DMS53 treated with DMSO at 0.1 percent for 48 hours (cell line): Measurements from ENCODE around the gene THSD4.
"Not testable (repeated sequence)": the region's sequence is repeated elsewhere in the genome, so short reads cannot be mapped to it uniquely, and the experiment has no call there.

ENCODE experiments used
- DNase-seq: peaks from one replicate; lab custom pipeline; 2025; ENCODE audit not compliant: unreplicated experiment; lab: John Stamatoyannopoulos, UW

The THSD4 gene

DNA sequence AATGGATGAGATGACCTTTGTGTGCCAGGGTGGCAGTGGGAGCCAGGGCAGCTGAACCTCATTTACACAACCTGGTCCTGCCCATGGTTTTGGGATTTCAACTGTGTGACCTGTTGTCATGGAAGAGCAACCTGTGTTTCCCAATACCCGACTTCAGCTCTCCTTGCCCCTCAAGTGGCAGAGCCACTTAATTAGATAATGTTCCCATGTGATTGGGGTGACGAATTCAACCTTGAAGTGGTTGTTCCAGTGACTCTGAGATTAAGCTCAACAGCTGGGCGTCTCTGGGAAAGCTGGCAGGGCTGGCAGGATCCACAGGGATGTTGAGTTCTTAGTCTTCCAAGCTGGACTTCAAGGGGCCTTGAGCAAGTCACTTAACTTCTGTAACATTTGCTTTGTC lies 71.0 kb downstream of the THSD4 start:
- DNase-seq: no peak

DNA sequence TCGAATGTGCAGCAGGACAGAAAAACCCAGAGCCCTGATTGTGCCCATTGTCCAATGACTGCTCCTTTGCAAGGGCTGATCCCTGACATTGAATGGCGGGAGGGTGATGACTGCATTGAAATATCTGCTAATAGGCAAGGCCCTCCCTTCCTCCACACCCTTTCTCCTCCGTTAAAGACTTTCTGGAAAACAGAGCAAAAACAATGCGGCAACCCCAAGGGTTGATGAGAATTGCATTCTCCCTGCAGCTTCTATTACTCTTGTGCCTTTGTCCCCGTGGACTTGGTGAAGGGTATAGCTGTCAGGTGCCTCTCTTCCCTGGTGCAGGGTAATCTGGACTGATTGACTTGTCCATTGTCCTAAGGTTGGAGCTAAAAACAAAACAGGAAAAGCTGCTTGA lies 71.8 kb downstream of the THSD4 start:
- no peak for DNase-seq

DNA sequence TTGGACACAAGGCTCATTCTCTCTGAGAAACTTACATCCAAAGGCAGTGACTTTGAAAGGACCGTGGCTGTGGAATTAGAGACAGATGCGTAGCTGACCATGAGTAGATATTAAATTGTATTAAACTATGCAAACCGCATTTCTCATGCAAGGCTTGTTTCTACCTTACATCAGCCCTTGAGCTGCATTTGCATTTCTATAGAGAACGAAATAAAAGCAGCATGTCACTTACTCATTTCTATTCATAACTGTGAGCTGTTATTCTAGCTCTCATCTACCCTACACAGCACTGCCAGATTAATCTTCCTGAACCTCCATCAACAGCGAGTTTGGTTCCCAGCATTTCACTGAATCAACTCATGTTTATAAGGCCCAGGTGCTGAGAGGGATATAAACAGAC lies 72.3 kb downstream of the THSD4 start:
- no peak for DNase-seq

DNA sequence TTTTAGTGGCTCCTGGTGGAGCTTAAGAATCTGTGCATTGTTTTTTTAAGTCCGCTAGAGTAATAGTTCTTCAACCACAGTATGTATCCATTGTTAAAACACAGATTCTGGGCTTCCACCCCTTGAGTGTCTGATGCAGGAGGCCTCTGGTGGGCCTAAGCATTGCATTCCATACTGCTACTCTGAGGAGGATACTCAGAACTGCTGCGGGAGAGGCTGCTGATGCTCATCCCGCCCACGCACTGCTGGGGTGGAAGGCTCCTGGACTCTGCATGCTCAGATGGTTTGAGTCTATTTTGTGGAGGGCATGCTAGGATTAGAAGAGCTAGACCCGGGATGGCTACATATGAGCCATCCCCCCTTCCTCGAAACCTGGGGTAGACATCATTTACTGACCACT lies 74.4 kb downstream of the THSD4 start:
- no peak for DNase-seq

- no peak for DNase-seq
Measured at GRCh38 chr15:71191296-71191695, 76.0 kb downstream of the THSD4 start.

DNA sequence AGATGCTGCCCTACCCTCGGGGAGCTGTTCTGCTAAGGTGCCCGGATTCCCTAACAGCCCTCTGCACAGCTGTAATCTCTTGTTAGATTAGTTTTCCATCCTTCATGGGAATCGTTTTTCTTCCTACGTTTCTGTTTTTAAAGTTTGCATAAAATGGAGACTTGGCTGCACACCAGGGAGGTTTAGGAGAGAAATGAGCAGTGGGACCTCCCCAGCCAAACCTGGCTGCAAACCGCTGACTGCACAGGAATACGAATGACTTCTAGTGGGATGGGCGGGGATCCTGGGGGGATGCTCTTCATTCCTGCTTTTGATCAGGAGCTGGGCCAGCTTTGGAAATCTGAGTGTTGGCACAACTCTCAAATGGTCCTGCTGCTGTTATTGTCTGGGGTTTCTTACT lies 77.5 kb downstream of the THSD4 start:
- no peak for DNase-seq

- no peak for DNase-seq
Measured at GRCh38 chr15:71194286-71194685, 79.0 kb downstream of the THSD4 start.

- no peak for DNase-seq
Measured at GRCh38 chr15:71195242-71195641, 80.0 kb downstream of the THSD4 start.

DNA sequence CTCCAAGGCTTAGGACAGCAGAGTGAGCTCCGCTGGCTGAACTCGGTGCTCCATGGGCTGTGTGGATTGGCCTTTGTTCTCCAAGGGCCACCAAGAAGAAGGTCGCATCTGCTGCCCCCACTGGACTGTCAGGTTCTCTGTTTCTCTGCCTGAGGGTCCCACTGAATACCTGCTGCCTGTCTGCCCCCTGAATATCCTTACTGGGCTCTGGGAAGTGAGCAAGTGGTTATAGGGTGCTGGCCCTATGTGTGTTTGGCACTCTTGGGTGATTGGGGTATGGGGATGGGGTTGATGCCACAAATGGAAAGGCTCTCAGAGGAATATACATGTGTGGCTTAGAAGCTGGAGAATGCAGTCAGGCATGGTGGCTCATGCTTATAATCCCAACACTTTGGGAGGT lies 82.3 kb downstream of the THSD4 start:
- DNase-seq: no peak

DNA sequence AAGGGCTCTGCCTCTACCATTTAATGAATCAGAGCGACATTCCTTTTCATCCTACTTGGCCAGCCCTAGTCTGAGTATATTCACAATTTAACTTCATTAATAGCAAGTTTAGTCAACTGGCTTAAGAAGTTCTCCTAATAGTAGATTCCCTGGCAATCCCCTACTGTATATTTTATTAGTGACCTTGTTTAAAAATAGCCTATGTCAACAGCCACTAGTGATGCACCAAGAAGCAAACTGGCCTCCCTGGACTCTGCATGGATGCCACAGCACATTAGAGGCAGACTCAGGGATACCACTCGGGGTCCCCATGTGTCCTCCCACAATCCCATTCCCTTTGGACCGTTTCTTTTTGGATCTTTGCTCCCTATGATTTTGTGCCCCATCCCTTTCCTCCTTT lies 83.6 kb downstream of the THSD4 start:
- no peak for DNase-seq

GRCh38 chr15:71199384-71200351 lies 84.4 kb downstream of the THSD4 start:
- DNase-seq: no peak

DNA sequence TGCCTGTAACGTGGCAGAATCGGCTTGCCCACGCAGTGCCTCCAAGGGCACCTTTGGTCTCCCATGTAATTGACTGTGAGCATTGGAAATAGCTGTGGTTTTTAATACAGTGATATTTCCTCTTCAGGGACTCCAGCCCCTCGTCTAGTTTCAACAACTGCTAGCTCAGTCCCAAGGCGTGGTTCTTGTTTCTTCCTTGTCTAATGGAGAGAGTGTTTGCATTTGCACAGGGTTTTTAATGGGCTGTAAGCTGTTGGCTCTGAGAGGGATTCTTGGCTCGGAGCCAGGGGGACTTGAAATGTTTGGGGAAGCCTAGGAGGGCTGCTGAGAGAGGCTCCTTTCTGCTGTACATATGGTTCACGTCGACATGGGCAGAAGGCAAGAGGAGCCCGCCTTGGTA lies 86.2 kb downstream of the THSD4 start:
- no peak for DNase-seq

GRCh38 chr15:71202712-71203111 lies 87.4 kb downstream of the THSD4 start:
- DNase-seq: no peak

GRCh38 chr15:71203586-71204474 lies 88.6 kb downstream of the THSD4 start:
- no peak for DNase-seq

DNA sequence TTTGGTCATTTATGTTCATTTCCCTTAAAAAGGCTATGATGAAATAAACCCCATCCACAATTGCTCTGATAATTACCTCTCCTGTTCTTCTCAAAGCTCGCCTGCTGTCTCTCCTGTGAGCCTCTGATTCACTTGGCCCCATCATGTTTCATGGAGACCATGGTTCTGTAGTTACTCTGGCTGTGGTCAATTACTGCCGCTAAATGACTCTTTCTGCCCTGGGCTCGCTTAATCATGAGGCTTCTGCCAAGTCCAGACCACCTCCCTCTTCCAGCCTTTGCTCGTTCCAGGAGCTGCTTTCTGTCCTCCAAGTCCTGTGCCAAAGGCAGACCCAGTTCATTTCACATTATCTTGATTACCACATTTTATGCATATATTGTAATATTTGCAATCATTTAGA lies 91.9 kb downstream of the THSD4 start:
- no peak for DNase-seq

DNA sequence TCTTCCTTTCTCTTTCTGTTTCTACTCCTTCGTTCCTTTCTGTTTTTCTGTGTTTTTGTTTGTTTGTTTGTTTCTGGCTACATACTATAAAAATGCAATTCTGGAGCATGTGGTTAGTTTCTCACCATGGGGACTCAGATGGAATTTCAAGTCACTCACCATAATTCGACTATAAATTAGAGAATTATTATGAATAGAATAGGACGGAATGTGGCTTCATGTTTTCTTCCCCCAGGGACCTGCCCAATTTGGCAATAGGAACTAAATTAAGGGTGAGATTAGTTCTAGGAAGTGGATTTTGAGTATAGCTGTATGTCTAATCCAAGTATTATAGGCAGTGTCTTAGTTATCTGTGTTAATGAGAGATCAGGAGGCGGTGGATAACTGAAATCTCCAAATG lies 96.9 kb downstream of the THSD4 start:
- no peak for DNase-seq

GRCh38 chr15:71213943-71214342 lies 98.7 kb downstream of the THSD4 start:
- DNase-seq: not testable (repeated sequence)

- DNase-seq: no peak
Measured at GRCh38 chr15:71215126-71215894, 100.0 kb downstream of the THSD4 start.

DNA sequence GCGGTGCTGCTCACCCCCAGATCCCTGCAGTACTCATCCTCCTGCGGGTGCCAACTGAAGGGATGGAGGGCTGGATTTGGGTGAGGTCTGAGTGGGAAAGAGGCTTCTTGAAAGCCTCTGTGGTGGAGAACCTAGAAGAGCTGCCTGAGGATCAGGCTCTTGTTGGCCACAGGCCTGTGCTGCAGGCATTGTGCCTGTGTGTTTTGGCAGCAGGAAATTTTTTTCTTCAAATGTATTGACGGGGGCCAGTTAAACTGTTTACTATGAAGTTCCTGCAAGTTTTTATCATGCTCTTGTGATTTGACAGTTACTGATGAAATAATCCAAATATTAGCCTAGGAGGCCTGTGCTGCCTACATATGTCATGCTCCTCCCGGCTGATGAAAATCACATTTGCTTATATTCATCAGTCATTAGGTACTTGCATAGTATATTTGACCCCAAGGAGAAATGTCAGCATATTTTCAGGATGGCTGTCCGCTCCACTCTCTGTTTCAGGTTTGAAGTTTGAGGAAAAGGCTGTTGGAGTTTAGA lies 103.1 kb downstream of the THSD4 start:
- DNase-seq: no peak

GRCh38 chr15:71219101-71219500 lies 103.8 kb downstream of the THSD4 start:
- DNase-seq: no peak

DNA sequence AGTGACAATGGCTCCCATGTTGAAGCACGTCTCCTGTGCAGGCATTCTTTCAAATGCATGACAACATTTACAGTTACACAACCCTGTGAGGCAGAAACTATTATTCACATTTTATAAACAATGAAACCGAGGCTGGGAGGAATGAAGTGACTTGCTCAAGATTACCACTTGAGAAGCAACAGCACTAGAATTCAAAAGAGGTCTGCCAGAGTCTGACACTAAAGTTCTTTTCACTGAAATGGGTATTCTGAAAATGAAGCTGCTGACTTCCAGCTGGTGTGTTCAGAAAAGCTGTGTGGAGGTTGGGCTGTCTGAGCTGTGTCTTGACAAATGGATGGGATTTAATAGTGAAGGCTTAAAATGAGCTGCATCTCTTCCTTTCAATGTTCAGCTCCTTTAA lies 104.4 kb downstream of the THSD4 start:
- no peak for DNase-seq
